Cardiac fibroblast (primary cell): ENCODE results near the gene PAXIP1.
A peak's percentile ranks its signal among the peaks of the same experiment; 100 is the strongest.

Experiments
- DNase-seq, 2 donors: peaks; one replicate each; pipeline versions ENCODE4 v3.0.0 to v3.0.0-alpha.2; 2010; ENCODE audit warnings: low read depth in 2 of 2
- H3K4me3 ChIP-seq, 2 donors: replicated peaks in 1 of 2; 1 replicate in 1 of 2; 2 replicates in 1 of 2; pipeline ENCODE4 v1.5.1; 2011; ENCODE audit warnings: low read depth in 2 of 2, low read length in 2 of 2, mild to moderate bottlenecking in 2 of 2, moderate library complexity in 1 of 2
- TF ChIP-seq, protein P1 (sequence below): IDR thresholded peaks from one replicate; pipeline ENCODE4 v1.5.1; 2011; ENCODE audit warnings: low read depth, mild to moderate bottlenecking, low read length, inconsistent platforms

The PAXIP1 gene

DNA sequence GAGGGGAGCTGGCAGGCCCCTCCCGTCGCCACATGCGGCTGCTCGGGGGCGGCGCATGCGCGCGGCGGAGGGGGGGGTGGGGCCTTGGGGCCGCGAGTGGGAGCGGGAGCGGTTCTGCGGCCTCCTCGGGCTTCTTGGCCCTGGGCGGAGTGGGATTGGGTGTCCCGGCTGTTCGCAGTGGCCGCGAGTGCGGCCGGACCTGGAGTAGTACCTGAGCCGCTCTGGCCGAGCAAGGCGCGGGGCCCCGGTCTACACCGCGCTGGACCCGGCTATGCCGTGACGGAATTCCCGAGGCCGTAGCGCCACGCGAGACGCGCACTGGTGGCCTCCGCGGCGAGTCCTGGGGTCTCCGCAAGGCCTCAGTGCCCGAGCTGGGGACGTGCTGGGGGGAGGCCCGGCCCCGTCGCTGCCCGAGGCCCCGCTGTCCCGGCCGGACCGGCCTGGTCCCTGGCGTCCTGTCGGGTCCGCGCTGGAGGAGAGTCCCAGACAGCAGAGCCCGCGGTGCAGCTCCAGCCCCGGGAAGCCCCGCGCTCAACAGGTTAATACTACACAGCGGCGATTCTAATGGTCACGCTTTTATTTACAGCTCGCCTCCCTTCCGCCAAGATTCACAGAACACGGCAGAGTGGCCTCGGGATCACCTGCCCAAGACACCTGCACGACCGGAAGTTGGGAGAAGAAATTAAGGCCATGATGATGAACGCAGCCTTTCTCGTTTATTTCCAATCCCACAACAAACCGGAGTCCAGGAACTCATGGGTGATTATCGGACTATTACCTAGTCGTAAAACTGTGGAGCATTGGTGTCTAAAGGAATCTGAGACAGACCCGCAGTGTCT, 671 bp upstream of the PAXIP1 start:
- peak; percentile 76 to 84 for DNase-seq
- peak overlapping the region; percentile 85 to 88 for H3K4me3 ChIP-seq
- TF ChIP-seq, protein P1, sequence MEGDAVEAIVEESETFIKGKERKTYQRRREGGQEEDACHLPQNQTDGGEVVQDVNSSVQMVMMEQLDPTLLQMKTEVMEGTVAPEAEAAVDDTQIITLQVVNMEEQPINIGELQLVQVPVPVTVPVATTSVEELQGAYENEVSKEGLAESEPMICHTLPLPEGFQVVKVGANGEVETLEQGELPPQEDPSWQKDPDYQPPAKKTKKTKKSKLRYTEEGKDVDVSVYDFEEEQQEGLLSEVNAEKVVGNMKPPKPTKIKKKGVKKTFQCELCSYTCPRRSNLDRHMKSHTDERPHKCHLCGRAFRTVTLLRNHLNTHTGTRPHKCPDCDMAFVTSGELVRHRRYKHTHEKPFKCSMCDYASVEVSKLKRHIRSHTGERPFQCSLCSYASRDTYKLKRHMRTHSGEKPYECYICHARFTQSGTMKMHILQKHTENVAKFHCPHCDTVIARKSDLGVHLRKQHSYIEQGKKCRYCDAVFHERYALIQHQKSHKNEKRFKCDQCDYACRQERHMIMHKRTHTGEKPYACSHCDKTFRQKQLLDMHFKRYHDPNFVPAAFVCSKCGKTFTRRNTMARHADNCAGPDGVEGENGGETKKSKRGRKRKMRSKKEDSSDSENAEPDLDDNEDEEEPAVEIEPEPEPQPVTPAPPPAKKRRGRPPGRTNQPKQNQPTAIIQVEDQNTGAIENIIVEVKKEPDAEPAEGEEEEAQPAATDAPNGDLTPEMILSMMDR = no peak

DNA sequence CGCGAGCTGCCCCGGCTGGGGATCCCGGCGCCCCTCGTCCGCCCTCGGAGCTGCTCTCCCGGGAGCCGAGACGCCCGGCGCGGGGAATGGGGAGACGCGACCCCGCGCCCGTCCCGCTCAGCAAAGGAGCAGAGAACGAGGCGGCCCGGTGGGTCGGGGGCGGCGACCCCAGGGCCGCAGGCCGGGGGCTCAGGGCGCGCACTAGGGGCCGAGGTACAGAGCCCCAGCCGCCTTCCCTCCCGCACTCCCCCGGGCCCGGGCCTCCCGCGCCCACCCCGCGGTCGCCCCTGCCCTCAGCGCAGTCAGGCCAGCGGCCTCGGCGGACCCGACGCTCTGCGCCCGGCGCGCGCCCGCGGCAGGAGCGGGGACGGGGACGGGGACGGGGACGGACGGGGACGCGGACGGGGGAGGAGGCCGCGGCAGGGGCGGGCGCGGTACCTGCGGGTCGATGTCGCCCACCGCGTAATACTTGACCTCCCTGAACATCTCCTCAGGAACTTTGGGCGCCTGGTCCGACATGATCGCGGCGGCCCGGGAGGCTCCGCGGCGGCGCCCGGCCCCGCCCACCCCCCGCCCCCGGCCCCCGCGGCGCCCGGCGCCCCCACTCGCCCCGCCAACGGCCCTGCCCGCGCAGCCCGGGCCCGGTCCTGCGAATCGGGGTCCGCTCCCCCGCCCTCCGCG, 373 bp downstream of the PAXIP1 start:
- H3K4me3 ChIP-seq = peak overlapping the region; percentile 50 to 88
- TF ChIP-seq, protein P1 = no peak
- no peak for DNase-seq

DNA sequence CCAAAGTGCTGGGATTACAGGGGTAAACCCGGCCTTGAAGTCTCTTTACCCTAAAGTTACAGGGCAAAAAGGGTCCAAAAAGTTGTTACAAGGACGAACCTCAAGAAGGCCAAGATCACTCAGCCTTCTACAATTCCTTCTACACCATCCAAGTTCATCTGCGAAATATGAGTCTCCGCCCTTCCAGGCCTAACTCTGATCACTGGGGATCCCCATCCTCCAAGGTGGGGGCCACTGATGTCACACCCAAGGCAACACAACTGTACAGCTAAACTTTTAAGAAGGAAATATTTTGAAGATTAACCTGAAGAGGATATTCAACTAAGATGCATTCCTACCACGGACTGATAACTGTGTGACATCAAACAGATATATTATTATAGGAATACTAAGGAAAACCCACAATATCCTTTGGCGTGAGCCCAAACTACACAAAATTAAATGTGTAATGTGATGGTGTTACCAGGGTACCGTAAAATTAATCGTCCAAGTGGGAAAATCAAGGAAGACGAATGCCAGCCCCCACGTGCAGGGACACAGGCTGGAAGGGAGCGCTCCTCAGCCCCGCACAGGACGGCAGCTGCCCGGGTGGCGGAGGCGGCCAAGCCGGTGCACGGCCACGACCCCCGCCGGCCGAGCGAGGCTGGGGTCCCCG, 1.0 kb downstream of the PAXIP1 start:
- TF ChIP-seq, protein P1 = no peak
- peak; percentile 6 to 14 for DNase-seq
- H3K4me3 ChIP-seq = peak overlapping the region; percentile 50 to 88

DNA sequence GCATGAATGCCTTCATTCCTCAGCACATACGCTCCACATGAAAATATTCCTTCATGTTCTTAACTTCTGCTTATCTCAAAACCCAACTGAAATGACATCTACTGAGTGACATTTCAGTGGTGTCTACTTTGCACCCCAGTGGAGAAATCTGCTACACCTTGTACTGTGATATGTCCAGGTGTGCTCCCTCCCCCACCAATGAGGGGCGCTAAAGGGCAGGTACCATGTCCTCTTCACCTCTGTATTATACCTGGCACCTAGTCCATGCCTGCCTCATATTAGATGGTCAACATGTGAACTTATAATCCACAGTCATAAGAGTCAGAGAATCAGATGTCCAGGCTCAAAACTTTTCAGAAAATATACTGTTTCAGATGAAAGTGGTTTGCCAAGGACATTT, 2.1 kb downstream of the PAXIP1 start:
- TF ChIP-seq, protein P1 = no peak
- DNase-seq = no peak
- H3K4me3 ChIP-seq = no peak overlapping the region

DNA sequence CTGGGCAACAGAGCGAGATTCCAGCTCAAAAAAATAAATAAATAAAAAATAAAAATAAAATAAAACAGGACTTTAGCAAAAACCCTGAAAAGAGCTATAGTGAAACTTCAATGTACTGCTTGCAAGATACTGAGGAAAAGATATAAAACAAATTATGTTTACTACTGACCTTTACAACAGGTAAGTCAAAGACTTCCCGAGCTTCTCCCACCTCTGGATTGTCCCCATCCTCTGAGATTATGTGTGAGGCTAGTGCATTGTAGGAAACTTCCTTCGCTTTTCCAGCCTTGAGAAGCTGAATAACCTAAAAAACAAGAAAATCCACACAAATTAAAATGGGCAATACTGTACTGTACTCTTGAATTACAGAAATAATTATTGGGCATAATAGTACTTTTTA, 4.4 kb downstream of the PAXIP1 start:
- no peak for DNase-seq
- no peak overlapping the region for H3K4me3 ChIP-seq
- TF ChIP-seq, protein P1 = no peak

DNA sequence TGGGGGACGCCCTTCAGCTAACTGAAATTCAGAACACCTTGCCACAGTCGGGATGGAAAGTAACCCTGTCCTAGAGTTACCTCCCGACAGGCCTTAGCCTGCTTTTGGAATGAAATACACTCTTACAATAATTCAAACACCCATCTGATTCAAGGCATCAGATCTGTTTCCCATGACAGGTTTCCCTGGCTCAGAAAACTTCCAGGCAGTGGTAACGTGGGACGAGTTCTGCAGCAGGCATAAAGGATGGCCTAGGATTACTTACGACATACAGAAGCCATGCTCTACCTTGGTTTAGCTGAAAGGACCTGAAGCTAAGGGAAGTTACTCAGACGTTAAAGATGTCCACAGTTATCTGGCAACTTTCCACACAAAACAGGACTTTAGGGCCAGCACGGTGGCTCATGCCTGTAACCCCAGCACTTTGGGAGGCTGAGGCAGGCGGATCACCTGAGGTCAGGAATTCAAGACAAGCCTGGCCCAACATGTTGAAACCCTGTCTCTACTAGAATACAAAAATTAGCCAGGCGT, 5.0 kb downstream of the PAXIP1 start:
- TF ChIP-seq, protein P1 = no peak
- no peak for DNase-seq
- H3K4me3 ChIP-seq = no peak overlapping the region
